ENCODE data around the gene ZBTB16.

The ZBTB16 gene

DNA sequence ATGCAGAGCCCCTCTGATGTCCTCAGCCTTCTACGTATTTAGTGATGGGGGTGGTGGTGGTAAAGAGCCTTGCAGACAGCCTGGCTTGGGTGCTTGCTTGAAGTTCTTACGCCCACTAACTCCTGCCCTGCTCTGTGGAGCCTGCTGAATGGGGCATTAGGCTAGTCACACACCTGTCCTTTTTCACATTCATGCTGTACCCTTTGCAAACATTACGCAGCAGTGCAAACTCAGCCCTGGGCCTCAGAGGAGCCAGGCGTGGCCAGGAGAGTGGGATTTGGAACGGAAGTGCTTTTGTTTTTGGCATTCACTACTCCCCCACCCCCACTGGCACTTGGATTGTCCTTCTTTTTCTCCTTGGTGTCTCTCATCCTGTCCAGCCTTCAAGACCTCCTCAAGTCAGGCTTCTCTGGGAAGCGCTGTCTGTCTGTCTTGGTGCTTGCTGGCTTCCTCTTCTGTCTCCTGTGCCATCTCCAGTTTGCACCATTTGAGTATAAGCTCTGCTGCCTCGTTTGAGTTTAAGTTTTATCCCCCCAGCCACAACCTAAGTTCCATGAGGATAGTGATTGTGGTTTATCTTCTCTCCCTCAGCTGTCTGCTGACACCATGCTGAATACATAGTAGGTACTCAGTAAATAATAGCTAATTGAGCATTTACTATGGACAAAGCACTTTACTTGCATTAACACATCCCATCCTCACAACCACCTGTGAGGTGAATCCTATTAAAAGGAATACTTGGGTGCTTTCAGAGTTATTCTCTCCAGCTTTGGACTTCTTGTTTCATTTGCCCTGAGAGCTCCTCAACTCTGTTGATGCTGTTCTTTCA lies 26.7 kb downstream of the ZBTB16 start:
- Histone ChIP-seq H3K79me1 (ENCODE audit: low read length) (no peaks in the 10 kb centered on the region), H3K4me1 (ENCODE audit: control insufficient read depth, low read depth, low read length) (no peaks in the 10 kb centered on the region), H3K56ac (ENCODE audit: low read length) (no peak overlapping the region), H4K5ac (ENCODE audit: low read length) (no peak overlapping the region), H3K18ac (ENCODE audit: low read length) (no peak overlapping the region), H2BK5ac (ENCODE audit: low read length) (no peak overlapping the region), H2AK5ac (ENCODE audit: low read length) (no peak overlapping the region), H3K36me3 (ENCODE audit: control insufficient read depth, insufficient read depth, low read length) (no peaks in the 10 kb centered on the region), H3K4ac (ENCODE audit: low read depth, low read length) (no peak overlapping the region), H2BK120ac (ENCODE audit: low read depth, low read length) (no peak overlapping the region), H4K8ac (ENCODE audit: low read depth, low read length) (no peak overlapping the region), H2BK15ac (replicated peaks; ENCODE audit: low read depth) (no peak overlapping the region), H3K4me2 (ENCODE audit: low read length) (no peak overlapping the region), H3K23ac (ENCODE audit: low read length) (no peak overlapping the region), H3K9ac (ENCODE audit: low read length) (no peak overlapping the region), H3K27ac (ENCODE audit: low read depth, low read length) (no peak overlapping the region), H3K4me3 (ENCODE audit: low read length) (no peak overlapping the region), H3K79me2 (ENCODE audit: control insufficient read depth, insufficient read depth, low read length) (no peaks in the 10 kb centered on the region), H3K27me3 (ENCODE audit: insufficient read depth, low read length, poor library complexity) (no peaks in the 10 kb centered on the region)
- no CpG with 5 or more reads among the region's 7 CpGs for WGBS (ENCODE audit: extremely low coverage, insufficient coverage, low lambda C conversion rate)
- no peak for DNase-seq

DNA sequence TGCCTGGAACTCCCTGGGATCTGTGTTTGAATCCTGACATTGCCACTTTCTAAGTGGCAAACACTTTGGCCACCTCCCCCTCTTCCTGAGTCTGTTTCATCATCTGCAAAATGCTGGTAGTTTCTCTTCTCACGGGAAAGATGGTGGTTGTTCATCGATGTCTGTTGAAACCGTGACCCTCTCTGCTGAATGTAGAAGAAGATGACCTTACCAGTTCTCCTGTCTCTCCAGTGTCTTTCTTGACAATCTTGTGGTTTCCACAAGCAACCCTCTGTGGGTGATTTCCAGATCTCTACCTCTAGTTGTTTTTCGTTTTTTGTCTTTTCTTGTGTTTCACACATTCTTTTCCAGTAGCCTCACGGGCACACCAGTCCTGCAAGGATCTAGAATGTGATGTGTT lies 27.5 kb downstream of the ZBTB16 start:
- Histone ChIP-seq H4K8ac (ENCODE audit: low read depth, low read length) (no peak overlapping the region), H3K36me3 (ENCODE audit: control insufficient read depth, insufficient read depth, low read length) (no peaks in the 10 kb centered on the region), H4K5ac (ENCODE audit: low read length) (no peak overlapping the region), H3K4me2 (ENCODE audit: low read length) (no peak overlapping the region), H3K4me3 (ENCODE audit: low read length) (no peak overlapping the region), H3K9ac (ENCODE audit: low read length) (no peak overlapping the region), H3K79me1 (ENCODE audit: low read length) (no peaks in the 10 kb centered on the region), H3K4me1 (ENCODE audit: control insufficient read depth, low read depth, low read length) (no peaks in the 10 kb centered on the region), H2BK120ac (ENCODE audit: low read depth, low read length) (no peak overlapping the region), H3K79me2 (ENCODE audit: control insufficient read depth, insufficient read depth, low read length) (no peaks in the 10 kb centered on the region), H2BK5ac (ENCODE audit: low read length) (no peak overlapping the region), H2AK5ac (ENCODE audit: low read length) (no peak overlapping the region), H3K27ac (ENCODE audit: low read depth, low read length) (no peak overlapping the region), H3K23ac (ENCODE audit: low read length) (no peak overlapping the region), H3K18ac (ENCODE audit: low read length) (no peak overlapping the region), H3K4ac (ENCODE audit: low read depth, low read length) (no peak overlapping the region), H3K56ac (ENCODE audit: low read length) (no peak overlapping the region), H3K27me3 (ENCODE audit: insufficient read depth, low read length, poor library complexity) (no peaks in the 10 kb centered on the region), H2BK15ac (replicated peaks; ENCODE audit: low read depth) (no peak overlapping the region)
- no peak for DNase-seq
- WGBS (ENCODE audit: extremely low coverage, insufficient coverage, low lambda C conversion rate): no CpG with 5 or more reads among the region's 5 CpGs

DNA sequence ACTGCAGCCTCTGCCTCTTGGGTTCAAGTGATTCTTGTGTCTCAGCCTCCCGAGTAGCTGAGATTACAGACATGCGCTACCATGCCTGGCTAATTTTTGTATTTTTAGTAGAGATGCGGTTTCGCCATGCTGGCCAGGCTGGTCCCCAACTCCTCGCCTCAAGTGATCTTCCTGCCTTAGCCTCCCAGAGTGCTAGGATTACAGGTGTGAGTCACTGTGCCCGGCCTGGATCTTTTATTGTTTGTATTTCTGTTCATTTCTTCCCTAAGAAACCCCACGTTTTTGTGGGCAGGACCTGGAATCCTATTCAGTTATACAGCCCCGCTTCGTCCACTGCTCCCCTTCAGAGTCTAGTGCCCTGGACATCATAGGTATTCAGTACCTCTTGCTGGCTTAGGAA lies 28.7 kb downstream of the ZBTB16 start:
- no CpG with 5 or more reads among the region's 9 CpGs for WGBS (ENCODE audit: extremely low coverage, insufficient coverage, low lambda C conversion rate)
- no peak overlapping the region for H2AK5ac ChIP-seq (ENCODE audit: low read length)
- H3K27ac ChIP-seq (ENCODE audit: low read depth, low read length): no peak overlapping the region

DNA sequence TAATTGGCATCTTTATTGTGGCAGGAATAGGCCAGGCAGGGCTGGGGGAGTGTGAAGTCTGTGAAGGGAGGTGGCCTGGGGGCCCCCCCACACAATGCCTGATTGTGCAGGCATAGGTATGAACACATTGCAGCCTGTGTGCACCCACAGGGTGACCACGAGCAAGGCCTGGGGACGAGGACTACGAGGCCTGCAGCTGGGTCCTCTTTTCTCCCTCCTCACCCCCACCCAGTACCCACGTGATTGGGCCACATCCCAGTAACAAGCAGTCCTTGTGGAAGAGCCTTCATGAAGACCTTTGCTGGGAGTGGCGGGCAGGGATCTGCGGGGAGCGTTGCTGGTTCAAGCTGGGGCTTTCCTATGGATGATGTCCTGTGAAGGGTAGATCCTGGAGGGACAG lies 29.3 kb downstream of the ZBTB16 start:
- Histone ChIP-seq H3K18ac (ENCODE audit: low read length) (no peak overlapping the region), H3K4ac (ENCODE audit: low read depth, low read length) (no peak overlapping the region), H2BK15ac (replicated peaks; ENCODE audit: low read depth) (no peak overlapping the region), H3K56ac (ENCODE audit: low read length) (no peak overlapping the region), H3K4me3 (ENCODE audit: low read length) (no peak overlapping the region), H2AK5ac (ENCODE audit: low read length) (no peak overlapping the region), H4K5ac (ENCODE audit: low read length) (no peak overlapping the region), H3K36me3 (ENCODE audit: control insufficient read depth, insufficient read depth, low read length) (no peaks in the 10 kb centered on the region), H4K8ac (ENCODE audit: low read depth, low read length) (no peak overlapping the region), H2BK120ac (ENCODE audit: low read depth, low read length) (no peak overlapping the region), H2BK5ac (ENCODE audit: low read length) (no peak overlapping the region), H3K4me2 (ENCODE audit: low read length) (no peak overlapping the region), H3K27me3 (ENCODE audit: insufficient read depth, low read length, poor library complexity) (no peaks in the 10 kb centered on the region), H3K9ac (ENCODE audit: low read length) (no peak overlapping the region), H3K4me1 (ENCODE audit: control insufficient read depth, low read depth, low read length) (no peaks in the 10 kb centered on the region), H3K79me1 (ENCODE audit: low read length) (no peaks in the 10 kb centered on the region), H3K23ac (ENCODE audit: low read length) (no peak overlapping the region), H3K27ac (ENCODE audit: low read depth, low read length) (no peak overlapping the region), H3K79me2 (ENCODE audit: control insufficient read depth, insufficient read depth, low read length) (no peaks in the 10 kb centered on the region)
- WGBS (ENCODE audit: extremely low coverage, insufficient coverage, low lambda C conversion rate): no CpG with 5 or more reads among the region's 7 CpGs
- no peak for DNase-seq

More for the DNA sequence above, 28.7 kb downstream of the ZBTB16 start:
- Histone ChIP-seq H3K27me3 (ENCODE audit: insufficient read depth, low read length, poor library complexity) (no peaks in the 10 kb centered on the region), H3K56ac (ENCODE audit: low read length) (no peak overlapping the region), H4K8ac (ENCODE audit: low read depth, low read length) (no peak overlapping the region), H4K5ac (ENCODE audit: low read length) (no peak overlapping the region), H3K4me2 (ENCODE audit: low read length) (no peak overlapping the region), H3K79me2 (ENCODE audit: control insufficient read depth, insufficient read depth, low read length) (no peaks in the 10 kb centered on the region), H2BK15ac (replicated peaks; ENCODE audit: low read depth) (no peak overlapping the region), H2BK120ac (ENCODE audit: low read depth, low read length) (no peak overlapping the region), H3K36me3 (ENCODE audit: control insufficient read depth, insufficient read depth, low read length) (no peaks in the 10 kb centered on the region), H3K18ac (ENCODE audit: low read length) (no peak overlapping the region), H3K9ac (ENCODE audit: low read length) (no peak overlapping the region), H3K79me1 (ENCODE audit: low read length) (no peaks in the 10 kb centered on the region), H3K23ac (ENCODE audit: low read length) (no peak overlapping the region), H3K4me1 (ENCODE audit: control insufficient read depth, low read depth, low read length) (no peaks in the 10 kb centered on the region), H3K4me3 (ENCODE audit: low read length) (no peak overlapping the region), H3K4ac (ENCODE audit: low read depth, low read length) (no peak overlapping the region), H2BK5ac (ENCODE audit: low read length) (no peak overlapping the region)
- no peak for DNase-seq

DNA sequence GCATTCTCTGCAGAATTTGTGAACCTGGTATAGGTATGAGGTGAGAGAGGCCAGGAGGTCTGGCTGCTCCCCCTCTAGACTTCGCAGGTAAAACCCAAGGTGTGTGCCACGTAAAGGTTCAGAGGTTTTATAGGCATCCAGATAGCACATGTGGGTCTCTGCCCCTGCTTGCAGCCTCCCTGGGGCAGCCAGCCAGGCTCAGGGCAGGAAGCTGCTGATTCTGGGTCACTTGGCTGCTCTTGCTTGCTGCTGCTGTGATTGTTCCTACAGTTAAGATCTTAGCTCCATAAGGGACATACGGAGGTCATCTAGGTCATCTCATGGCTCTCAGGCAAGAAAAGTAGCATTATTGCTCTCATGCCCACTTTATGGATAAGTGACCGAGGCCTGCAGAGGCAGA lies 30.2 kb downstream of the ZBTB16 start:
- no peaks in the 10 kb centered on the region for H3K36me3 ChIP-seq (ENCODE audit: control insufficient read depth, insufficient read depth, low read length)
- no peaks in the 10 kb centered on the region for H3K27me3 ChIP-seq (ENCODE audit: insufficient read depth, low read length, poor library complexity)
- H3K4me3 ChIP-seq (ENCODE audit: low read length): no peak overlapping the region
- WGBS (ENCODE audit: extremely low coverage, insufficient coverage, low lambda C conversion rate): no CpG with 5 or more reads among the region's 4 CpGs
- DNase-seq: no peak
- H3K27ac ChIP-seq (ENCODE audit: low read depth, low read length): no peak overlapping the region
- no peak overlapping the region for H4K5ac ChIP-seq (ENCODE audit: low read length)
- H2BK15ac ChIP-seq (replicated peaks; ENCODE audit: low read depth): no peak overlapping the region
- H2BK120ac ChIP-seq (ENCODE audit: low read depth, low read length): no peak overlapping the region
- H3K4me1 ChIP-seq (ENCODE audit: control insufficient read depth, low read depth, low read length): no peaks in the 10 kb centered on the region
- H3K56ac ChIP-seq (ENCODE audit: low read length): no peak overlapping the region
- no peak overlapping the region for H3K9ac ChIP-seq (ENCODE audit: low read length)
- H3K18ac ChIP-seq (ENCODE audit: low read length): no peak overlapping the region
- no peak overlapping the region for H2AK5ac ChIP-seq (ENCODE audit: low read length)
- H3K4me2 ChIP-seq (ENCODE audit: low read length): no peak overlapping the region
- no peak overlapping the region for H3K23ac ChIP-seq (ENCODE audit: low read length)
- H2BK5ac ChIP-seq (ENCODE audit: low read length): no peak overlapping the region
- H3K4ac ChIP-seq (ENCODE audit: low read depth, low read length): no peak overlapping the region
- no peak overlapping the region for H4K8ac ChIP-seq (ENCODE audit: low read depth, low read length)
- no peaks in the 10 kb centered on the region for H3K79me2 ChIP-seq (ENCODE audit: control insufficient read depth, insufficient read depth, low read length)
- H3K79me1 ChIP-seq (ENCODE audit: low read length): no peaks in the 10 kb centered on the region
